ENCODE results near the gene RUBCNL.

The RUBCNL gene

GRCh38 chr13:46340011-46340410 is 47.0 kb downstream of the RUBCNL start:
- TF ChIP-seq CTCF (IDR thresholded peaks at IDR 0.05; ENCODE audit: extremely low read depth, missing control alignments): no peak
- no peak for DNase-seq (ENCODE audit: low spot score)

GRCh38 chr13:46339035-46339666 is 47.9 kb downstream of the RUBCNL start:
- DNase-seq (ENCODE audit: low spot score): peak; percentile 35
- no peak for TF ChIP-seq CTCF (IDR thresholded peaks at IDR 0.05; ENCODE audit: extremely low read depth, missing control alignments)

- no peak for DNase-seq (ENCODE audit: low spot score)
- no peak for TF ChIP-seq CTCF (IDR thresholded peaks at IDR 0.05; ENCODE audit: extremely low read depth, missing control alignments)
These were observed 49.4 kb downstream of the RUBCNL start for GRCh38 chr13:46337700-46338099.

GRCh38 chr13:46334035-46334822 is 52.8 kb downstream of the RUBCNL start:
- TF ChIP-seq CTCF (IDR thresholded peaks at IDR 0.05; ENCODE audit: extremely low read depth, missing control alignments): no peak
- peak; percentile 29 for DNase-seq (ENCODE audit: low spot score)

GRCh38 chr13:46332772-46333171 is 54.3 kb downstream of the RUBCNL start:
- no peak for TF ChIP-seq CTCF (IDR thresholded peaks at IDR 0.05; ENCODE audit: extremely low read depth, missing control alignments)
- no peak for DNase-seq (ENCODE audit: low spot score)

- DNase-seq (ENCODE audit: low spot score): no peak
- no peak for TF ChIP-seq CTCF (IDR thresholded peaks at IDR 0.05; ENCODE audit: extremely low read depth, missing control alignments)
These were observed 57.4 kb downstream of the RUBCNL start for GRCh38 chr13:46329624-46330023.

- TF ChIP-seq CTCF (IDR thresholded peaks at IDR 0.05; ENCODE audit: extremely low read depth, missing control alignments): no peak
- DNase-seq (ENCODE audit: low spot score): no peak
These were observed 59.8 kb downstream of the RUBCNL start for GRCh38 chr13:46327246-46327645.

Measured in GM20000 (cell line).